CD4-positive, alpha-beta memory T cell (primary cell): ENCODE data around the gene S100Z. TPM values are rescaled to one million over a fixed set of nuclear protein-coding genes. Genes with fewer than 3 reads are reported as not detected.
"Not testable (repeated sequence)": the region's sequence is repeated elsewhere in the genome, so short reads cannot be mapped to it uniquely, and the experiment has no call there.

Experiments
- CTCF ChIA-PET: fragments of 350-600 bp; sonication (Branson Sonifier 250); formaldehyde crosslinking; loops from one replicate; lab custom pipeline; 2021; ENCODE audit warnings: inconsistent platforms; ENCODE audit not compliant: partially characterized antibody; lab: Charles Lee
- POLR2A ChIA-PET: fragments of 350-600 bp; sonication (Branson Sonifier 250); formaldehyde crosslinking; loops from one replicate; lab custom pipeline; 2021; ENCODE audit not compliant: partially characterized antibody; lab: Charles Lee
- DNase-seq, 5 donors: peaks; one replicate each; pipeline versions ENCODE4 v3.0.0 to v3.0.0-alpha.2; 2020 to 2022; ENCODE audit warnings: mixed read lengths in 1 of 5
- H3K27ac ChIP-seq: one replicate; pipeline ENCODE4 v1.7.0; 2013; ENCODE audit warnings: low read depth, low read length
- H3K27me3 ChIP-seq: 2 replicates; pipeline ENCODE4 v1.7.0; 2013; ENCODE audit warnings: mild to moderate bottlenecking, low read length, moderate library complexity; ENCODE audit not compliant: insufficient read depth
- H3K36me3 ChIP-seq: 2 replicates; pipeline ENCODE4 v1.7.0; 2013; ENCODE audit warnings: mild to moderate bottlenecking, low read length, moderate library complexity; ENCODE audit not compliant: insufficient read depth
- H3K4me1 ChIP-seq: 2 replicates; pipeline ENCODE4 v1.7.0; 2013; ENCODE audit warnings: mild to moderate bottlenecking, low read length, moderate library complexity; ENCODE audit not compliant: insufficient read depth
- H3K4me3 ChIP-seq, 2 donors: one replicate each; pipeline ENCODE4 v1.7.0; 2013; ENCODE audit warnings: low read length in 2 of 2, mild to moderate bottlenecking in 1 of 2
- H3K9me3 ChIP-seq, 2 donors: one replicate each; pipeline ENCODE4 v1.7.0; 2013; ENCODE audit warnings: low read length in 2 of 2, control low read depth in 1 of 2; ENCODE audit not compliant: control insufficient read depth in 1 of 2
- H3K27ac Mint-ChIP-seq, 7 donors: one replicate each; pipeline ENCODE4 v1.8.0; 2020 to 2021; ENCODE audit warnings: mixed read lengths in 7 of 7, mild to moderate bottlenecking in 6 of 7, inconsistent platforms in 3 of 7, moderate library complexity in 3 of 7
- H3K27me3 Mint-ChIP-seq, 2 donors: one replicate each; pipeline ENCODE4 v1.8.0; 2020 to 2021; ENCODE audit warnings: mixed read lengths in 2 of 2
- H3K36me3 Mint-ChIP-seq, 2 donors: one replicate each; pipeline ENCODE4 v1.8.0; 2020 to 2021; ENCODE audit warnings: mixed read lengths in 2 of 2, inconsistent platforms in 1 of 2, mild to moderate bottlenecking in 1 of 2
- H3K4me1 Mint-ChIP-seq, 4 donors: one replicate each; pipeline ENCODE4 v1.8.0; 2020 to 2021; ENCODE audit warnings: mixed read lengths in 4 of 4, mild to moderate bottlenecking in 1 of 4
- H3K4me3 Mint-ChIP-seq, 8 donors: one replicate each; pipeline ENCODE4 v1.8.0; 2020 to 2021; ENCODE audit warnings: mixed read lengths in 8 of 8, mild to moderate bottlenecking in 7 of 8, moderate library complexity in 6 of 8, inconsistent platforms in 3 of 8
- H3K9me3 Mint-ChIP-seq, 8 donors: one replicate each; pipeline ENCODE4 v1.8.0; 2020 to 2021; ENCODE audit warnings: mixed read lengths in 8 of 8, mild to moderate bottlenecking in 5 of 8, inconsistent platforms in 3 of 8, moderate library complexity in 1 of 8
- intact Hi-C: fragments of 100-400 bp; cut with micrococcal nuclease; formaldehyde crosslinking; loops from one replicate; pipeline ENCODE4 v1.15.1; 2023
- polyA plus RNA-seq, 2 donors: library from polyadenylated mRNA; unstranded; fragments of 300-500 nt; fragmentation: Illumina TruSeq; gene quantifications; one replicate each; pipeline ENCODE4 v1.2.3, GENCODE V29; 2021
- total RNA-seq, 2 experiments: library from RNA; stranded (reverse); gene quantifications; one replicate each; pipeline ENCODE4 v1.2.3, GENCODE V29; 2021

The S100Z gene
- total and polyA plus RNA-seq, 4 experiments from 2014 or later = 0.13 to 2.3 (median 1.4) TPM

GRCh38 chr5:76855961-76856360 is 6.1 kb downstream of the S100Z start:
- Mint-ChIP-seq H3K9me3 (peaks cover 0 to 6% (median 0%) of the 10 kb centered on the region in 8 donors), H3K27ac (peak overlapping the region; percentile 83 to 94 (median 90)), H3K4me3 (peak overlapping the region in 7 of 8 donors; percentile 17 to 77 (median 72)), H3K27me3 (no peaks in the 10 kb centered on the region), H3K36me3 (peaks cover 2 to 10% of the 10 kb centered on the region in 2 donors), H3K4me1 (peaks cover 31 to 53% (median 46%) of the 10 kb centered on the region in 4 donors)
- intact Hi-C loops = no loop called here
- Histone ChIP-seq H3K9me3 (no peaks in the 10 kb centered on the region), H3K27me3 (no peaks in the 10 kb centered on the region), H3K4me1 (peaks cover 42% of the 10 kb centered on the region), H3K27ac (peak overlapping the region; percentile 6), H3K4me3 (peak overlapping the region in 1 of 2 donors; percentile 29), H3K36me3 (no peaks in the 10 kb centered on the region)
- POLR2A ChIA-PET = interaction anchor here (1.1 to 2.4 kb wide), 5 partner anchors 12 to 1139 kb away, joined by 3 to 8 read pairs (median 4); partner anchors contain the start of genes AGGF1, F2RL1 and POC5
- DNase-seq = peak in 4 of 5 donors; percentile 29 to 45 (median 34)
- CTCF ChIA-PET = interaction anchor here (1.3 to 1.7 kb wide), 3 partner anchors 10 to 1444 kb away, joined by 3 to 4 read pairs (median 4); no protein-coding TSS in a partner anchor

DNA sequence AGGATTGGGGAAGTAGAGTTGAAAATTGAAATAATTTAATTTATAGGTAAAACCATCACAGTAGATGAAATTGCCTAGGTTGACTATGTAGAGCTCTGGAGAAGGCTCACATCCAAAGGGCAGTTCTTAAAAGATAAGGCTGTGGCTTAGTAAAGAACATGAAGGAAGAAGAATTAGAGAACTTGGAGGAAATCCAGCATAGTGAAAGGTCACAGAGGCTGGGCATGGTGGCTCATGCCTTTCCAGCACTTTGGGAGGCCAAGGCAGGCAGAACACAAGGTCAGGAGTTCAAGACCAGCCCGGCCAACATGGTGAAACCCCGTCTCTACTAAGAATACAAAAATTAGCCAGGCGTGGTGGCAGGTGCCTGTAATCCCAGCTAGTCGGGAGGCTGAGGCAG is 7.0 kb downstream of the S100Z start:
- H3K27me3 ChIP-seq, DNase-seq, H3K4me3 ChIP-seq, H3K27ac ChIP-seq, intact Hi-C loops, H3K27me3 Mint-ChIP-seq, H3K36me3 Mint-ChIP-seq, H3K9me3 Mint-ChIP-seq, H3K9me3 ChIP-seq, H3K36me3 ChIP-seq: not testable (repeated sequence)
- H3K27ac Mint-ChIP-seq = peak overlapping the region in 6 of 7 donors; percentile 83 to 94 (median 91)
- CTCF ChIA-PET = interaction anchor here (1.3 to 1.7 kb wide), 3 partner anchors 11 to 1444 kb away, joined by 3 to 4 read pairs (median 4); no protein-coding TSS in a partner anchor
- peak overlapping the region in 4 of 8 donors; percentile 59 to 77 (median 69) for H3K4me3 Mint-ChIP-seq
- peaks cover 22 to 45% (median 38%) of the 10 kb centered on the region in 4 donors for H3K4me1 Mint-ChIP-seq
- POLR2A ChIA-PET = interaction anchor here (1.1 to 2.4 kb wide), 5 partner anchors 11 to 1140 kb away, joined by 3 to 8 read pairs (median 4); partner anchors contain the start of genes AGGF1, F2RL1 and POC5
- H3K4me1 ChIP-seq = peaks cover 34% of the 10 kb centered on the region

DNA sequence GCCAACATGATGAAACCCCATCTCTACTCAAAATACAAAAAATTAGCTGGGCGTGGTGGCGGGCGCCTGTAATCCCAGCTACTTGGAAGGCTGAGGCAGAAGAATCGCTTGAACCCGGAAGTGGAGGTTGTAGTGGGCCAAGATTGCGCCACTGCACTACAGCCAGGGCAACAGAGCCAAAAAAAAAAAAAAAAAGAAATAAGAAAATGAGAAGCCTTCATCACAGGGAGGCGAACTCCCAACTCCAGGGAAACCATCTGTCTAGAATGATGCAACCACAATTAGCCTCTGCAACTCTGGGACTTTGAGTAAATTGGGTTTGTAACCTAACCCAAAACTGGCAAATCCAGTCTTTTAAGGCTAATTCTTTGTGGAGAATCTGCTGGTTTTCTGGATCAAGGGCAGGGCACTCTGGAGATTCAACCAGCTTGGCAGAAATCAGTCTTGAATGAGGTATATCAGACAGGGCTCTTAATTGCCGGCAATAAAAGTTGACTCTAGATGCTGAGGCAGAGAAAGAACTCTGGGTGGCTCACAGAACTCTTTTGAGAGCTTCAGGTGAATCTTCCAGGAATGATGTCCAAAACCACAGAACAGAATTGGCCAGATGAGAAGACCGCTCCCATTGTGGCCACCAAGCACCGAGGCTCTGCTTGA is 9.9 kb downstream of the S100Z start:
- H3K4me3 Mint-ChIP-seq = no peak overlapping the region
- ChIA-PET POLR2A (no interaction called here), CTCF (interaction anchor here (1.5 kb wide), 1 partner anchor 41 kb away, joined by 4 read pairs; the partner anchor contains the start of gene F2RL1)
- intact Hi-C loops = no loop called here
- Histone ChIP-seq H3K9me3 (no peaks in the 10 kb centered on the region), H3K27me3 (no peaks in the 10 kb centered on the region), H3K36me3 (no peaks in the 10 kb centered on the region), H3K4me3 (no peak overlapping the region), H3K4me1 (peaks cover 24% of the 10 kb centered on the region), H3K27ac (no peak overlapping the region)
- H3K36me3 Mint-ChIP-seq = peaks cover 0 to 4% of the 10 kb centered on the region in 2 donors
- no peaks in the 10 kb centered on the region for H3K9me3 Mint-ChIP-seq
- DNase-seq = no peak
- peaks cover 13 to 24% (median 21%) of the 10 kb centered on the region in 4 donors for H3K4me1 Mint-ChIP-seq
- no peak overlapping the region for H3K27ac Mint-ChIP-seq
- H3K27me3 Mint-ChIP-seq = no peaks in the 10 kb centered on the region

GRCh38 chr5:76861612-76862011 is 11.8 kb downstream of the S100Z start:
- intact Hi-C loops = no loop called here
- CTCF ChIA-PET = no interaction called here

GRCh38 chr5:76863001-76863400 is 13.2 kb downstream of the S100Z start:
- H3K36me3 ChIP-seq = no peaks in the 10 kb centered on the region
- no peaks in the 10 kb centered on the region for H3K27me3 ChIP-seq
- Mint-ChIP-seq H3K4me1 (peaks cover 0 to under 1% (median 0%) of the 10 kb centered on the region in 4 donors), H3K36me3 (no peaks in the 10 kb centered on the region), H3K27ac (no peak overlapping the region), H3K27me3 (no peaks in the 10 kb centered on the region), H3K4me3 (no peak overlapping the region), H3K9me3 (no peaks in the 10 kb centered on the region)
- ChIA-PET POLR2A (no interaction called here), CTCF (no interaction called here)
- no peak for DNase-seq
- no peak overlapping the region for H3K27ac ChIP-seq
- intact Hi-C loops = no loop called here
- H3K4me3 ChIP-seq = no peak overlapping the region
- no peaks in the 10 kb centered on the region for H3K9me3 ChIP-seq
- H3K4me1 ChIP-seq = no peaks in the 10 kb centered on the region

More at GRCh38 chr5:76861612-76862011, 11.8 kb downstream of the S100Z start:
- peak overlapping the region in 1 of 7 donors; percentile 1 for H3K27ac Mint-ChIP-seq
- no peak overlapping the region for H3K4me3 ChIP-seq
- no peaks in the 10 kb centered on the region for H3K27me3 ChIP-seq
- H3K36me3 Mint-ChIP-seq = no peaks in the 10 kb centered on the region
- DNase-seq = no peak
- H3K4me1 ChIP-seq = peaks cover 6% of the 10 kb centered on the region
- H3K9me3 Mint-ChIP-seq = no peaks in the 10 kb centered on the region
- H3K27me3 Mint-ChIP-seq = no peaks in the 10 kb centered on the region
- POLR2A ChIA-PET = no interaction called here
- H3K36me3 ChIP-seq = no peaks in the 10 kb centered on the region
- peaks cover 2 to 5% (median 3%) of the 10 kb centered on the region in 4 donors for H3K4me1 Mint-ChIP-seq
- no peak overlapping the region for H3K27ac ChIP-seq
- no peak overlapping the region for H3K4me3 Mint-ChIP-seq
- H3K9me3 ChIP-seq = no peaks in the 10 kb centered on the region

- CTCF ChIA-PET = interaction anchor here (2.2 kb wide), 1 partner anchor 626 kb away, joined by 18 read pairs; the partner anchor contains the start of gene WDR41
Observed at GRCh38 chr5:76866503-76866902, 16.7 kb downstream of the S100Z start.

GRCh38 chr5:76867038-76867437 is 17.2 kb downstream of the S100Z start:
- POLR2A ChIA-PET = interaction anchor here (1.3 kb wide), 1 partner anchor 11 kb away, joined by 3 read pairs; no protein-coding TSS in a partner anchor
- H3K27me3 ChIP-seq = no peaks in the 10 kb centered on the region
- H3K27ac ChIP-seq = no peak overlapping the region
- Mint-ChIP-seq H3K4me1 (peaks cover 0 to 2% (median 0%) of the 10 kb centered on the region in 4 donors), H3K36me3 (no peaks in the 10 kb centered on the region), H3K27me3 (no peaks in the 10 kb centered on the region), H3K4me3 (no peak overlapping the region), H3K9me3 (no peaks in the 10 kb centered on the region), H3K27ac (peak overlapping the region in 1 of 7 donors; percentile 76)
- no peak for DNase-seq
- no peak overlapping the region for H3K4me3 ChIP-seq
- intact Hi-C loops = loop anchor here (5.0 kb wide), 3 partner anchors 165 to 1295 kb away; partner anchors contain the start of gene AGGF1
- no peaks in the 10 kb centered on the region for H3K9me3 ChIP-seq
- no peaks in the 10 kb centered on the region for H3K36me3 ChIP-seq
- no peaks in the 10 kb centered on the region for H3K4me1 ChIP-seq
- CTCF ChIA-PET = interaction anchor here (1.9 to 2.2 kb wide), 2 partner anchors 625 to 1401 kb away, joined by 5 to 18 read pairs; partner anchors contain the start of gene WDR41

More at GRCh38 chr5:76866503-76866902, 16.7 kb downstream of the S100Z start:
- H3K4me3 ChIP-seq = no peak overlapping the region
- H3K27me3 ChIP-seq = no peaks in the 10 kb centered on the region
- Mint-ChIP-seq H3K27ac (no peak overlapping the region), H3K36me3 (no peaks in the 10 kb centered on the region), H3K4me1 (peaks cover 0 to 2% (median 0%) of the 10 kb centered on the region in 4 donors), H3K9me3 (no peaks in the 10 kb centered on the region), H3K4me3 (no peak overlapping the region), H3K27me3 (no peaks in the 10 kb centered on the region)
- intact Hi-C loops = loop anchor here (5.0 kb wide), 3 partner anchors 166 to 1296 kb away; partner anchors contain the start of gene AGGF1
- DNase-seq = no peak
- POLR2A ChIA-PET = no interaction called here
- no peak overlapping the region for H3K27ac ChIP-seq
- no peaks in the 10 kb centered on the region for H3K36me3 ChIP-seq
- H3K9me3 ChIP-seq = no peaks in the 10 kb centered on the region
- H3K4me1 ChIP-seq = no peaks in the 10 kb centered on the region
